Measurements from ENCODE around the gene C1orf159. TPM values are rescaled to one million over a fixed set of nuclear protein-coding genes. Genes with fewer than 3 reads are reported as not detected.

Gene C1orf159
- total and polyA plus RNA-seq, 9 of the 15 experiments (the other 6 are each of a cell fraction or from before 2014, with no cell fraction given) = 0.28 to 54.9 (median 10.6) TPM

GRCh38 chr1:1132042-1132950, 16.4 kb upstream of the C1orf159 start (continued):
- no peak for TF ChIP-seq SNRNP70 (optimal IDR thresholded peaks at IDR 0.05; ENCODE audit: low read depth, low read length)
- no peak for TF ChIP-seq ZNF318 (IDR thresholded peaks at IDR 0.05; ENCODE audit: borderline replicate concordance in 1 of 2, low read depth in 1 of 2)
- no peak for TF ChIP-seq ERF (CRISPR knock-in tag; IDR thresholded peaks at IDR 0.05)
